SK-MEL-5 (cell line): ENCODE results near the gene GCH1. TPM values are rescaled to one million over a fixed set of nuclear protein-coding genes. Genes with fewer than 3 reads are reported as not detected.

Experiments
- DNase-seq: peaks from one replicate; pipeline ENCODE4 v3.0.0-alpha.2; 2016; ENCODE audit warnings: low read depth, low spot score
- in situ Hi-C: cut with HindIII; loops from 2 replicates; pipeline ENCODE4 v1.10.0; 2016; ENCODE audit warnings: low sequenced_read_pairs, high pct_unique_total_duplicates, low pct_unique_long_range_greater_than_20kb
- total RNA-seq: library from RNA; depleted of rRNA; stranded (reverse); fragments of >200 nt; shearing (Covaris generic); gene quantifications from 2 replicates; pipeline ENCODE4 v1.2.3, GENCODE V29; 2014

GCH1 gene
- total RNA-seq, 1 experiment from 2014 or later, result 3.9 TPM

GRCh38 chr14:54840336-54840735 is 62.3 kb downstream of the GCH1 start:
- no peak for DNase-seq
- in situ Hi-C loops, result no loop called here

GRCh38 chr14:54839701-54840119 is 62.9 kb downstream of the GCH1 start:
- no peak for DNase-seq
- in situ Hi-C loops, result no loop called here

GRCh38 chr14:54838931-54839512 is 63.6 kb downstream of the GCH1 start:
- no peak for DNase-seq
- in situ Hi-C loops, result no loop called here

GRCh38 chr14:54837508-54838149 is 65.0 kb downstream of the GCH1 start:
- DNase-seq, result no peak
- in situ Hi-C loops, result no loop called here

GRCh38 chr14:54836231-54836630 is 66.4 kb downstream of the GCH1 start:
- in situ Hi-C loops, result no loop called here

GRCh38 chr14:54834727-54835126 is 67.9 kb downstream of the GCH1 start:
- in situ Hi-C loops, result no loop called here
- DNase-seq, result no peak

More at GRCh38 chr14:54836231-54836630, 66.4 kb downstream of the GCH1 start:
- no peak for DNase-seq

- in situ Hi-C loops, result no loop called here
- DNase-seq, result no peak
Measured at GRCh38 chr14:54834081-54834480, 68.5 kb downstream of the GCH1 start.

- DNase-seq, result no peak
- in situ Hi-C loops, result no loop called here
Measured at GRCh38 chr14:54830650-54831049, 72.0 kb downstream of the GCH1 start.

- in situ Hi-C loops, result no loop called here
- no peak for DNase-seq
Measured at GRCh38 chr14:54829486-54830224, 73.0 kb downstream of the GCH1 start.

GRCh38 chr14:54828037-54828436 is 74.6 kb downstream of the GCH1 start:
- no peak for DNase-seq
- in situ Hi-C loops, result no loop called here

- in situ Hi-C loops, result no loop called here
- DNase-seq, result no peak
Measured at GRCh38 chr14:54823757-54824549, 78.7 kb downstream of the GCH1 start.

- in situ Hi-C loops, result no loop called here
Measured at GRCh38 chr14:54822685-54823084, 79.9 kb downstream of the GCH1 start.

GRCh38 chr14:54818201-54819133 is 84.2 kb downstream of the GCH1 start:
- DNase-seq, result no peak
- in situ Hi-C loops, result no loop called here

More at GRCh38 chr14:54822685-54823084, 79.9 kb downstream of the GCH1 start:
- DNase-seq, result no peak

GRCh38 chr14:54817506-54817905 is 85.1 kb downstream of the GCH1 start:
- no peak for DNase-seq
- in situ Hi-C loops, result no loop called here

GRCh38 chr14:54816450-54816849 is 86.2 kb downstream of the GCH1 start:
- in situ Hi-C loops, result no loop called here
- no peak for DNase-seq

GRCh38 chr14:54815515-54815914 is 87.1 kb downstream of the GCH1 start:
- in situ Hi-C loops, result no loop called here
- DNase-seq, result no peak

- in situ Hi-C loops, result no loop called here
Measured at GRCh38 chr14:54815016-54815415, 87.6 kb downstream of the GCH1 start.

More at GRCh38 chr14:54815016-54815415, 87.6 kb downstream of the GCH1 start:
- no peak for DNase-seq
